Progenitor cell of endocrine pancreas (in vitro differentiated cells): ENCODE measurements around the gene WFIKKN1. TPM values are rescaled to one million over a fixed set of nuclear protein-coding genes. Genes with fewer than 3 reads are reported as not detected.

Experiments
- DNase-seq: peaks from one replicate; pipeline ENCODE4 v3.0.0; 2021; ENCODE audit warnings: low spot score; ENCODE audit not compliant: unreplicated experiment
- H3K27ac Mint-ChIP-seq: 2 replicates; pipeline ENCODE4 v1.8.0; 2021; ENCODE audit warnings: mild to moderate bottlenecking, moderate library complexity, mixed read lengths
- H3K27me3 Mint-ChIP-seq: 2 replicates; pipeline ENCODE4 v1.8.0; 2021; ENCODE audit warnings: mixed read lengths
- H3K36me3 Mint-ChIP-seq: 2 replicates; pipeline ENCODE4 v1.8.0; 2022; ENCODE audit warnings: mixed read lengths; ENCODE audit not compliant: insufficient read depth
- H3K4me1 Mint-ChIP-seq: 2 replicates; pipeline ENCODE4 v1.8.0; 2021; ENCODE audit warnings: low read depth, mixed read lengths
- H3K4me3 Mint-ChIP-seq: 2 replicates; pipeline ENCODE4 v1.8.0; 2021; ENCODE audit warnings: low read depth, mild to moderate bottlenecking, moderate library complexity, mixed read lengths
- H3K9me3 Mint-ChIP-seq: 2 replicates; pipeline ENCODE4 v1.8.0; 2021; ENCODE audit warnings: low read depth, mixed read lengths
- total RNA-seq: library from RNA; stranded (reverse); gene quantifications from 2 replicates; pipeline ENCODE4 v1.2.1, GENCODE V29; 2021
- TF ChIP-seq, protein P1 (sequence below): fragments of 200-600 bp; sonication (generic); IDR thresholded peaks from one replicate; pipeline ENCODE4 v1.5.0; 2021; ENCODE audit warnings: antibody characterized with exemption, mild to moderate bottlenecking; ENCODE audit not compliant: unreplicated experiment

Gene WFIKKN1
- total RNA-seq, 1 donor from 2014 or later, result 42.8 TPM

- Mint-ChIP-seq H3K9me3 (no peaks in the 10 kb centered on the region), H3K27me3 (peaks cover 2% of the 10 kb centered on the region), H3K27ac (peak within 1 kb of the TSS; percentile 85), H3K4me1 (peaks cover 10% of the 10 kb centered on the region), H3K4me3 (peak within 1 kb of the TSS; percentile 79), H3K36me3 (peaks cover 7% of the 10 kb centered on the region)
- TF ChIP-seq, protein P1, sequence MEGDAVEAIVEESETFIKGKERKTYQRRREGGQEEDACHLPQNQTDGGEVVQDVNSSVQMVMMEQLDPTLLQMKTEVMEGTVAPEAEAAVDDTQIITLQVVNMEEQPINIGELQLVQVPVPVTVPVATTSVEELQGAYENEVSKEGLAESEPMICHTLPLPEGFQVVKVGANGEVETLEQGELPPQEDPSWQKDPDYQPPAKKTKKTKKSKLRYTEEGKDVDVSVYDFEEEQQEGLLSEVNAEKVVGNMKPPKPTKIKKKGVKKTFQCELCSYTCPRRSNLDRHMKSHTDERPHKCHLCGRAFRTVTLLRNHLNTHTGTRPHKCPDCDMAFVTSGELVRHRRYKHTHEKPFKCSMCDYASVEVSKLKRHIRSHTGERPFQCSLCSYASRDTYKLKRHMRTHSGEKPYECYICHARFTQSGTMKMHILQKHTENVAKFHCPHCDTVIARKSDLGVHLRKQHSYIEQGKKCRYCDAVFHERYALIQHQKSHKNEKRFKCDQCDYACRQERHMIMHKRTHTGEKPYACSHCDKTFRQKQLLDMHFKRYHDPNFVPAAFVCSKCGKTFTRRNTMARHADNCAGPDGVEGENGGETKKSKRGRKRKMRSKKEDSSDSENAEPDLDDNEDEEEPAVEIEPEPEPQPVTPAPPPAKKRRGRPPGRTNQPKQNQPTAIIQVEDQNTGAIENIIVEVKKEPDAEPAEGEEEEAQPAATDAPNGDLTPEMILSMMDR, result no peak
- peak; percentile 82 for DNase-seq
These were observed 49.2 kb downstream of the WFIKKN1 start, which contains the start of gene STUB1 for GRCh38 chr16:679814-680624. STUB1 (plus strand) TSS chr16:680410; CDS start chr16:680526, 116 bp downstream.

GRCh38 chr16:680625-680945 lies 49.8 kb downstream of the WFIKKN1 start:
- Mint-ChIP-seq H3K4me1 (peaks cover 10% of the 10 kb centered on the region), H3K27ac (no peak overlapping the region), H3K4me3 (peak overlapping the region; percentile 79), H3K36me3 (peaks cover 7% of the 10 kb centered on the region), H3K27me3 (no peaks in the 10 kb centered on the region), H3K9me3 (no peaks in the 10 kb centered on the region)
- DNase-seq, result no peak
- TF ChIP-seq, protein P1, result no peak

- TF ChIP-seq, protein P1, result no peak
- H3K9me3 Mint-ChIP-seq, result no peaks in the 10 kb centered on the region
- H3K4me3 Mint-ChIP-seq, result peak overlapping the region; percentile 79
- H3K36me3 Mint-ChIP-seq, result peaks cover 8% of the 10 kb centered on the region
- DNase-seq, result no peak
- H3K27ac Mint-ChIP-seq, result peak overlapping the region; percentile 67
- peaks cover 11% of the 10 kb centered on the region for H3K4me1 Mint-ChIP-seq
- no peaks in the 10 kb centered on the region for H3K27me3 Mint-ChIP-seq
These were observed 50.4 kb downstream of the WFIKKN1 start for GRCh38 chr16:680967-681745.

DNA sequence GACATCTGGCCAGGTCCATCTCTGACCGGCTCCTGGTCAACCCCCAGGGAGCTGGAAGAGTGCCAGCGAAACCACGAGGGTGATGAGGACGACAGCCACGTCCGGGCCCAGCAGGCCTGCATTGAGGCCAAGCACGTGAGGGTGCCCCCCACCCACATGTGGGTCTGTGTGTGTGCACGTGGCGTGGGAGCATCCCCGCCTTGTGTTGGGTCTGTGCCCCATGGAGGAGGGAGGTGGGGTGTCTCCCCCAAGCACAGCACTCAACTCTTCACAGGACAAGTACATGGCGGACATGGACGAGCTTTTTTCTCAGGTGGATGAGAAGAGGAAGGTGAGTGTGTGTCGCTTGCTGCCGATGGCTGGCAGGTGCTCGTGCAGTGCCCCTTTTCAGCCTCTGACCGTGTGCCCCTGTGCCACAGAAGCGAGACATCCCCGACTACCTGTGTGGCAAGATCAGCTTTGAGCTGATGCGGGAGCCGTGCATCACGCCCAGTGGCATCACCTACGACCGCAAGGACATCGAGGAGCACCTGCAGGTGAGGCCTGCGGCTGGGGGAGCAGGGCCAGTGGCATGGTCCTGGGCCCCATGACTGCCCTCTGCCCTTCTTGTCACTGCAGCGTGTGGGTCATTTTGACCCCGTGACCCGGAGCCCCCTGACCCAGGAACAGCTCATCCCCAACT lies 51.1 kb downstream of the WFIKKN1 start:
- H3K4me3 Mint-ChIP-seq, result peak overlapping the region; percentile 79
- peak overlapping the region; percentile 49 for H3K27ac Mint-ChIP-seq
- H3K36me3 Mint-ChIP-seq, result peaks cover 10% of the 10 kb centered on the region
- DNase-seq, result no peak
- H3K9me3 Mint-ChIP-seq, result no peaks in the 10 kb centered on the region
- no peaks in the 10 kb centered on the region for H3K27me3 Mint-ChIP-seq
- H3K4me1 Mint-ChIP-seq, result peaks cover 11% of the 10 kb centered on the region
- TF ChIP-seq, protein P1, result no peak
